ENCODE measurements around the gene SLC9A3.

The SLC9A3 gene

GRCh38 chr5:554284-554988 is 30.2 kb upstream of the SLC9A3 start:
- no peak for DNase-seq

- DNase-seq: no peak
These were observed 29.6 kb upstream of the SLC9A3 start for GRCh38 chr5:553874-554273.

- DNase-seq: no peak
These were observed 27.2 kb upstream of the SLC9A3 start for GRCh38 chr5:551406-551805.

- no peak for DNase-seq
These were observed 25.0 kb upstream of the SLC9A3 start for GRCh38 chr5:549229-549628.

GRCh38 chr5:548256-548655 is 24.0 kb upstream of the SLC9A3 start:
- no peak for DNase-seq

GRCh38 chr5:547086-547924 is 23.1 kb upstream of the SLC9A3 start:
- DNase-seq: no peak

- DNase-seq: no peak
These were observed 22.2 kb upstream of the SLC9A3 start for GRCh38 chr5:546376-546908.

GRCh38 chr5:545641-546375 is 21.6 kb upstream of the SLC9A3 start:
- DNase-seq: no peak

- no peak for DNase-seq
These were observed 20.6 kb upstream of the SLC9A3 start for GRCh38 chr5:544675-545355.

- DNase-seq: no peak
These were observed 19.8 kb upstream of the SLC9A3 start for GRCh38 chr5:543755-544674.

GRCh38 chr5:543351-543750 is 19.1 kb upstream of the SLC9A3 start:
- DNase-seq: no peak

- no peak for DNase-seq
These were observed 18.4 kb upstream of the SLC9A3 start for GRCh38 chr5:542319-543311.

- no peak for DNase-seq
These were observed 17.5 kb upstream of the SLC9A3 start for GRCh38 chr5:541539-542318.

- no peak for DNase-seq
These were observed 16.8 kb upstream of the SLC9A3 start for GRCh38 chr5:540906-541538.

GRCh38 chr5:540071-540905 is 16.0 kb upstream of the SLC9A3 start:
- no peak for DNase-seq

- DNase-seq: no peak
These were observed 15.3 kb upstream of the SLC9A3 start for GRCh38 chr5:539469-540070.

GRCh38 chr5:538801-539468 is 14.7 kb upstream of the SLC9A3 start:
- DNase-seq: no peak

Data from SW 1271 (cell line).